DOHH2 (cell line): ENCODE data around the gene OR2AG1.

Source experiments
- CTCF ChIP-seq: fragments of 200-600 bp; sonication (generic); IDR thresholded peaks from one replicate; pipeline ENCODE4 v1.5.1; 2014; ENCODE audit warnings: antibody characterized with exemption, mild to moderate bottlenecking, low read depth, low read length; ENCODE audit not compliant: poor library complexity, severe bottlenecking
- EZH2phosphoT487 ChIP-seq: fragments of 200-600 bp; sonication (generic); IDR thresholded peaks from 2 replicates; pipeline ENCODE4 v1.6.1; 2017; ENCODE audit warnings: borderline replicate concordance, mild to moderate bottlenecking, antibody characterized with exemption, low read length, moderate library complexity, mixed read lengths

- TF ChIP-seq CTCF (no peak), EZH2phosphoT487 (no peak)
Observed at GRCh38 chr11:6734616-6735015, 48.2 kb upstream of the OR2AG1 start.
